T-helper 2 cell (primary cell): ENCODE results near the gene POMGNT1.

Source experiments
- DNase-seq, 5 experiments: peaks; one replicate each; pipeline versions ENCODE4 v3.0.0 to v3.0.0-alpha.2; 2012 to 2022

Gene POMGNT1

GRCh38 chr1:46157916-46158311 is 40.3 kb downstream of the POMGNT1 start:
- no peak for DNase-seq

DNA sequence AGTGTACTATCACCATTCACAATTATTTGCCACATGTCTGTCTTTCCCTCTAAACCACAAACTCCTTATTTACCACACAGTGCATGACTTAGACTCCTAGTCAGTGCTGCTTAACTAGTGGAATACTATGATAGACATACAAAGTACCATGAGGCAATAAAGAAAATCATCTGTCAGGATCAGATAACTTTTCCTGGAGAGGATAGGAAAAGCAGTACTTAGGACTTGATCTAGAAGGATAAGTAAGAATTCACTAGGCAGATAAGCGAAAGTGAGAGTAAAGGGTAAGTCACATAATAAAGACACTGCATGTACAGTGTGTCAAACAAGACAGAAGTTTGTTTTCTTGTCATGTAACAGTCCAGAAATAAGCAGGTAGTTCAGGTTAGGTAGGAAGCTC is 44.5 kb downstream of the POMGNT1 start:
- no peak for DNase-seq

DNA sequence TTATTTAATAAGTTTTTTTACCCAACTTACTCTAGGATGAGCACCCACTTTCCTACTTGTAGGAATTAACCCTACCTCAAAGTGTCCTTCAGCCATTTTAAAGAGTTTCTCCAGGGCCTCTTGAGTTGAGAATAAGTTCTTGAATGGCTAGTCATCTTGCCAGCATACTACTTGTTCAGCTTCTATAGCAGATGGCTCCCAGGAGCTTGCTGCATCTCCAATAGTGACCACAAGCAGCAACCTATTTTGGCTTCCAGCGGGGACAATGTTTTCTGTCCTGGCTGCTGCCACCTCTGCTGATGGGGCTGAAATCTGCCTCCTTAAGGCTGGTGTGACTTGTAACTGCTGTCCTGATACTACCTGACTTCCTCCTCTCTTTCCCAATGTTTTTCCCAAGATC is 45.0 kb downstream of the POMGNT1 start:
- no peak for DNase-seq

DNA sequence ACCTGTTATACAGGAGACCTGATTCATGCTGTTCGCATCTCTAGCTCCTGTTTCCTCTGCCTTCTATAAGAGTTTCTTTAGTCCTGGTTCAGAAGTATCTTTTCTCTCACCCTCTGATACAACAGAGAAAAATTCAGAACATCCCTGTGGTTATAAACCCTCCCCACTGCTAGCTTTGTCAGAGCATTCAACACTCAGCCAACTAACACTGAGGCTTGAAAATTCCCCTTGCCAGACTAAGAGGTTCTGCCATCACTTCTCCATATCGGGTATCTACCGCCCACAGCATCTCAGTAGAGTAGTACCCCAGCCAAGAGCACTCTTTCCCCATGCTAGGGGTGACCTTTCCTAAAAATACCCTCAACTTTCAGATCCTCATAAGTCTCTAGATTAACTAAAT is 46.2 kb downstream of the POMGNT1 start:
- no peak for DNase-seq

DNA sequence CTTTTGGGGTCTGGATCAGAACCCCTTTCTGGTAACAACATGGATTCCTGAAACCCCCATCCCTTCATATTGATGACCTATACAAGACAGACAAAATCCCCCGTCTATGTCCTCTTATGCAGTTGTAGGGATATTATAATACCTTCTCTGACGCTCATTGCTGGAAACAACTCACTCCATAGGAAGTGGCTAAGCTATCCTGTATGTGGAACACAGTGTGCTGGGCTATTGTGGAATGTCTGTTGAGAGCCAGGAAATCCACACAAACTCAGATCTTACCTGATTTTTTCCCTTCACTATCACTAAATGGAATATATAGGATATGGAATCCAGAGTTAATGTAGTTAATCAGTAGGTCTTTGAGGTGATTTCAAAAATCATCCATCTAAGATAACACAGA is 48.1 kb downstream of the POMGNT1 start:
- no peak for DNase-seq

DNA sequence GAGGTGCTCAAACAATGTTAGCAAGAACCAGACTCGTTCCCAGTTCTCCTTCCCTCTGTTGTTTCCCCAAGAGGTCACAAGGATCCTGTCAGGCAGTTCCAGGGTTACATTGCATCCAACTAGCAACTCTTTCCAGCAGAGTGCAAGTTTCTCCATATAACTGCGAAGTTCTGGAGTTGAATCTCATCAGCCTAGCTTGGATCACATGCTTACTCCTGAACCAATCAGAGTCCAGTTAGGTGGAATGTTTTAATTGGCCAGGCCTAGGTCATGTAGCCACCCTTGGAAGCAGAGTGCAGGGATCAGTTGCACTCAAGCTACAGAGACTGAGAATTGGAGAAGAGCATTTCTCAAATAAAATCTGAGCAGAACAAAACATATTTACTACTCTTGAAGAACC is 49.9 kb downstream of the POMGNT1 start:
- DNase-seq, result no peak
